Activated naive CD4-positive, alpha-beta T cell treated with anti-CD3 and anti-CD28 coated beads for 36 hours (primary cell): Measurements from ENCODE around the gene SLC41A3. TPM values are rescaled to one million over a fixed set of nuclear protein-coding genes. Genes with fewer than 3 reads are reported as not detected.
"Not testable (repeated sequence)": the region's sequence is repeated elsewhere in the genome, so short reads cannot be mapped to it uniquely, and the experiment has no call there.

Experiments
- CTCF ChIA-PET: fragments of 350-600 bp; sonication (Branson Sonifier 250); formaldehyde crosslinking; loops from one replicate; lab custom pipeline; 2021; ENCODE audit warnings: antibody characterized with exemption; lab: Charles Lee
- DNase-seq: peaks from one replicate; pipeline ENCODE4 v3.0.0-alpha.2; 2020
- H3K27ac Mint-ChIP-seq: one replicate; pipeline ENCODE4 v1.8.0; 2021; ENCODE audit warnings: mild to moderate bottlenecking, mixed read lengths
- H3K27me3 Mint-ChIP-seq: one replicate; pipeline ENCODE4 v1.8.0; 2021; ENCODE audit warnings: low read depth, mixed read lengths
- H3K36me3 Mint-ChIP-seq: one replicate; pipeline ENCODE4 v1.8.0; 2021; ENCODE audit warnings: low read depth, mixed read lengths
- H3K4me1 Mint-ChIP-seq: one replicate; pipeline ENCODE4 v1.8.0; 2021; ENCODE audit warnings: low read depth, mixed read lengths
- H3K4me3 Mint-ChIP-seq: one replicate; pipeline ENCODE4 v1.8.0; 2021; ENCODE audit warnings: mild to moderate bottlenecking, moderate library complexity, mixed read lengths
- H3K9me3 Mint-ChIP-seq: one replicate; pipeline ENCODE4 v1.8.0; 2021; ENCODE audit warnings: mixed read lengths
- intact Hi-C: fragments of 100-400 bp; cut with micrococcal nuclease; formaldehyde crosslinking; loops from one replicate; pipeline ENCODE4 v1.15.1; 2023
- total RNA-seq, 2 experiments: library from RNA; stranded (reverse); gene quantifications; one replicate each; pipeline ENCODE4 v1.2.3, GENCODE V29; 2021

SLC41A3 gene
- total RNA-seq, 2 experiments from 2014 or later: 24.0 to 24.7 TPM

DNA sequence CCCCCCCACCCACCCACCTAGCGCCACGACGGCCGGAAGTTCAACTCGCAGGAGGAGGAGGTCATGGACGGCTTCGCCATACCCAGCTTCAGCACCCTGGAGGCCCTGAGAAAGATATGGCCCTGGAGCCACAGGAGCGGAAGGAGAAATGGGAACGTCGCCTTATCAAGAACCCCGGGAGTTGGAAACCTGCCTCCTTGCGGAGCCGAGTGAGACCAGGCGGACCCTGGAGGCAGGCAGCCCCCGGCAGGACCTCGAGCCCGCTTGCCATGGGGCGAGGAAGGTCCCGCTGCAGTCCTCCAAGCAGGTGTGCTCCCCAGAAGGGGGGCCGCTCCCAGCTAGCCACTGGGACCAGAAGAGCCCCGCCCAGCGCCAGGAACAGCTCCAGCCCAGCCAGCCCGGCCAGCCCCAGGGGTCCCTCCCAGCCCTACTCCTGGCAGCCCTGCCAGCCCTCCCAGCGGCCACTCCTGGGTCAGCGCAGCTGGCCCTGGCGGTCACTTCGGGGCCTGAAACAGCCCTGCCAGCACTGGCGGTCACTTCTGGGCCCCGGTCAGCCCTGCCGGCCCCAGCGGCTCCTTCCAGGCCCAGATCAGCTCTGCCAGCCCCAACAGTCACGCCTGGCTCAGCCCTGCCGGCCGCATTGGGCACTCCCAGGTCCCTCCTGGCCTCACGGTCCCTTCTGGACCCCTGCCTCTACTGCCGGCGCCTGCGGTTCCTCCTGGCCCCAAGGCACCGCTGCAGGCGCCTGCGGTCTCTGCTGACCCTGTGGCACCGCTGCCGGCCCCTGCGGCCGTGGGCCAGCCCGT lies 125.2 kb downstream of the SLC41A3 start:
- Mint-ChIP-seq H3K27me3 (peaks cover 23% of the 10 kb centered on the region), H3K36me3 (no peaks in the 10 kb centered on the region), H3K4me3 (no peak overlapping the region), H3K4me1 (no peaks in the 10 kb centered on the region), H3K9me3 (peaks cover 3% of the 10 kb centered on the region), H3K27ac (no peak overlapping the region)
- CTCF ChIA-PET: no interaction called here
- intact Hi-C loops: no loop called here
- DNase-seq: no peak

DNA sequence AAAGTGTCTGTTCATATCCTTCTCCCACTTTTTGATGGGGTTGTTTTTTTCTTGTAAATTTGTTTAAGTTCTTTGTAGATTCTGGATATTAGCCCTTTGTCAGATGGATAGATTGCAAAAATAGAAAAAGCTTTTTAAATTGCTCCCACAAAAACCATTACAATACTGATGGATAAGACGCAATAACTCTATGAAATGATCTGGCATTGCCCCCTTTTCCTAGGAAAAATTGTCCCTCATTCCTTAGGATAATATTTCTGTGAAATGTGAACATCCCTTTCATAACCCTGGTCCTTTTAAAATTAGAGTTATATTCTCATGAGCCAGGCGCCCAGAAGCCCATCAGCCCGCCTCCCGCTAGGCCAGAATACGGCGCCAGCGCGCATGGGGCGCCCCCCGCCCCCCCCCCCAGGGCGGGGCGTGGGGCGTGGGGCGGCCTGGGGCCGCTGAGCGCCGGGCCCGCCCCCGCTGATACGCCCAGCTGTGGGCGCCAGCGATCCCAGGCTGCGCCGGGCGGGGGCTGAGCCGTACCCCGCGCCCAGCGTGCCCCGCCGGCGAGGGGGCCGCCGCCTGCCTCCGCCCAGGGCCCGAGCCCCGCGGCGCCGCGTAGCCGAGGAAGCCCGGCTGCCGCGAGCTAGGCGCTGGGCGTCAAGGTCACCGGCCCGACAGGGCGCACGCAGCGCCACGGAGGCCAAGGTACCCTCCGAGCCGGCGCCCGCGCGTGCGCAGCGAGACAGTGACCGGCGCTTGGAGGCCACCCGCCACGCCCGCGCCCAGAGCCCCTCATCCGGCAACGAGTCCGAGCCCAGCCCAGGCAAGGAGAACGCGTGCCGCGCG lies 126.0 kb downstream of the SLC41A3 start:
- CTCF ChIA-PET: no interaction called here
- Mint-ChIP-seq H3K27me3 (peaks cover 25% of the 10 kb centered on the region), H3K4me3 (no peak overlapping the region), H3K36me3 (no peaks in the 10 kb centered on the region), H3K9me3 (peaks cover 3% of the 10 kb centered on the region), H3K27ac (no peak overlapping the region), H3K4me1 (no peaks in the 10 kb centered on the region)
- intact Hi-C loops: no loop called here
- no peak for DNase-seq

DNA sequence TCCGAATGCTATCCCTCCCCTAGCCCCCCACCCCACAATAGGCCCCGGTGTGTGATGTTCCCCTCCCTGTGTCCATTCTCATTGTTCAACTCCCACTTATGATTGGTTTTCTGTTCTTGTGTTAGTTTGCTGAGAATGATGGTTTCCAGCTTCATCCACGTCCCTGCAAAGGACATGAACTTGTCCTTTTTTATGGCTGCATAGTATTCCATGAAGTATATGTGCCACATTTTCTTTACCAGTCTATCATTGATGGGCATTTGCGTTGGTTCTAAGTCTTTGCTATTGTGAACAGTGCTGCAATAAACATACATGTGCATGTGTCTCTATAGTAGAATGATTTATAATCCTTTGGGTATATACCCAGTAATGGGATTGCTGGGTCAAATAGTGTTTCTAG lies 126.9 kb downstream of the SLC41A3 start:
- peaks cover 25% of the 10 kb centered on the region for H3K27me3 Mint-ChIP-seq
- intact Hi-C loops, H3K4me1 Mint-ChIP-seq, H3K36me3 Mint-ChIP-seq, H3K27ac Mint-ChIP-seq, H3K9me3 Mint-ChIP-seq, H3K4me3 Mint-ChIP-seq, DNase-seq, CTCF ChIA-PET: not testable (repeated sequence)

Other genes with a start within 250 kb of the SLC41A3 start
- not detected for gene ROPN1B, start 114.9 kb downstream of the SLC41A3 start, total RNA-seq
- gene ALDH1L1, start 96.5 kb upstream of the SLC41A3 start, total RNA-seq: not detected